Endothelial cell of umbilical vein (primary cell): ENCODE measurements around the gene SKIC8. TPM values are rescaled to one million over a fixed set of nuclear protein-coding genes. Genes with fewer than 3 reads are reported as not detected.

Experiments
- BruUV-seq: library from RNA; stranded (reverse); fragments of 400-500 nt; replicated peaks from 2 replicates; lab custom pipeline; 2021; lab: Mats Ljungman, UMichigan
- CTCF ChIA-PET: fragments of 300-600, 350-600 bp; sonication (Branson Sonifier 250); formaldehyde crosslinking; loops from one replicate; lab custom pipeline; 2021; ENCODE audit warnings: antibody characterized with exemption, inconsistent platforms; lab: Charles Lee
- POLR2A ChIA-PET: fragments of 300-600, 350-600 bp; sonication (Branson Sonifier 250); formaldehyde crosslinking; loops from one replicate; lab custom pipeline; 2021; ENCODE audit warnings: antibody characterized with exemption, inconsistent platforms; lab: Charles Lee
- DNase-seq: peaks from one replicate; pipeline ENCODE4 v3.0.0-alpha.2; 2011; ENCODE audit warnings: low read depth, low spot score
- FAIRE-seq: peaks from 2 replicates; lab custom pipeline; 2011; peaks lifted over from hg19 to GRCh38; lab: Jason Lieb, UNC
- H2AFZ ChIP-seq: 2 replicates; pipeline ENCODE4 v1.6.0; 2012; ENCODE audit warnings: low read depth, low read length, control low read depth, inconsistent platforms
- H3K27ac ChIP-seq: 2 replicates; pipeline ENCODE4 v1.5.1; 2011; ENCODE audit warnings: low read depth, mild to moderate bottlenecking, control low read depth, low read length, moderate library complexity; ENCODE audit not compliant: insufficient read depth
- H3K27me3 ChIP-seq, 2 experiments: 2 replicates each; pipeline versions ENCODE4 v1.6.0 to v1.6.1; 2011; ENCODE audit warnings: low read length in 2 of 2, mixed read lengths in 1 of 2; ENCODE audit not compliant: control insufficient read depth in 2 of 2, insufficient read depth in 2 of 2
- H3K36me3 ChIP-seq, 2 experiments: 2 replicates in 1 of 2; 3 replicates in 1 of 2; pipeline ENCODE4 v1.5.1; 2011; ENCODE audit warnings: low read length in 2 of 2, mild to moderate bottlenecking in 1 of 2, moderate library complexity in 1 of 2; ENCODE audit not compliant: control insufficient read depth in 2 of 2, insufficient read depth in 2 of 2; ENCODE audit errors: extremely low read depth in 1 of 2
- H3K4me1 ChIP-seq: 3 replicates; pipeline ENCODE4 v1.5.1; 2011; ENCODE audit warnings: mild to moderate bottlenecking, low read length; ENCODE audit not compliant: control insufficient read depth, insufficient read depth; ENCODE audit errors: extremely low read depth
- H3K4me2 ChIP-seq: 2 replicates; pipeline ENCODE4 v1.6.1; 2011; ENCODE audit warnings: low read length, control low read depth, mixed read lengths; ENCODE audit not compliant: insufficient read depth
- H3K4me3 ChIP-seq, 3 experiments: fragments of 200-600 bp in 1 of 3; sonication (generic), shearing (Covaris generic) in 1 of 3; replicated peaks in 1 of 3; 2 replicates each; pipeline ENCODE4 v1.5.1; 2011 to 2016; ENCODE audit warnings: control low read depth in 3 of 3, low read length in 3 of 3, mild to moderate bottlenecking in 2 of 3, inconsistent platforms in 1 of 3, low read depth in 1 of 3, moderate library complexity in 1 of 3; ENCODE audit not compliant: insufficient read depth in 1 of 3
- H3K79me2 ChIP-seq: 2 replicates; pipeline ENCODE4 v1.6.0; 2012; ENCODE audit warnings: low read length, inconsistent platforms; ENCODE audit not compliant: control insufficient read depth, insufficient read depth
- H3K9ac ChIP-seq: replicated peaks from 2 replicates; pipeline ENCODE3; 2011; ENCODE audit warnings: low read length, control low read depth; ENCODE audit not compliant: insufficient read depth; ENCODE audit errors: extremely low read depth
- H3K9me1 ChIP-seq: replicated peaks from 3 replicates; pipeline ENCODE4 v1.6.0; 2011; ENCODE audit warnings: mild to moderate bottlenecking, low read length; ENCODE audit not compliant: control insufficient read depth, insufficient read depth; ENCODE audit errors: extremely low read depth
- H3K9me3 ChIP-seq: replicated peaks from 2 replicates; pipeline ENCODE4 v1.5.1; 2012; ENCODE audit warnings: low read length, inconsistent platforms; ENCODE audit not compliant: control insufficient read depth, insufficient read depth
- H4K20me1 ChIP-seq: replicated peaks from 2 replicates; pipeline ENCODE3; 2011; ENCODE audit warnings: mild to moderate bottlenecking, low read length; ENCODE audit not compliant: control insufficient read depth, insufficient read depth; ENCODE audit errors: extremely low read depth
- EZH2 ChIP-seq: IDR thresholded peaks from 2 replicates; pipeline ENCODE4 v1.6.1; 2012; ENCODE audit warnings: borderline replicate concordance, low read depth, mild to moderate bottlenecking, moderate library complexity, low read length, inconsistent platforms; ENCODE audit not compliant: severe bottlenecking
- FOS ChIP-seq: IDR thresholded peaks from 2 replicates; pipeline ENCODE4 v1.6.1; 2011; ENCODE audit warnings: mild to moderate bottlenecking, low read length, moderate library complexity, borderline replicate concordance; ENCODE audit not compliant: insufficient read depth
- GATA2 ChIP-seq: IDR thresholded peaks from 2 replicates; pipeline ENCODE4 v1.7.0; 2011; ENCODE audit warnings: low read depth, mild to moderate bottlenecking, moderate library complexity, mixed read lengths, low read length; ENCODE audit not compliant: insufficient read length, insufficient read depth
- JUN ChIP-seq: IDR thresholded peaks from 2 replicates; pipeline ENCODE4 v1.6.1; 2011; ENCODE audit warnings: borderline replicate concordance, low read depth; ENCODE audit not compliant: insufficient read length, insufficient read depth
- MAX ChIP-seq: IDR thresholded peaks from 2 replicates; pipeline ENCODE4 v1.6.1; 2011; ENCODE audit not compliant: insufficient read depth, insufficient read length
- MYC ChIP-seq: IDR thresholded peaks from one replicate; pipeline ENCODE4 v1.6.1; 2011; ENCODE audit warnings: mild to moderate bottlenecking, low read depth, low read length
- POLR2A ChIP-seq: IDR thresholded peaks from 2 replicates; pipeline ENCODE4 v1.6.1; 2012; ENCODE audit warnings: low read depth, mild to moderate bottlenecking, control low read depth, low read length
- POLR2AphosphoS5 ChIP-seq: IDR thresholded peaks from 2 replicates; pipeline ENCODE4 v1.6.1; 2012; ENCODE audit warnings: low read depth, mild to moderate bottlenecking, control low read depth, low read length, moderate library complexity; ENCODE audit not compliant: insufficient read depth
- dilution Hi-C: fragments of 300-500 bp; cut with MboI; formaldehyde crosslinking; loops from one replicate; pipeline ENCODE4 v1.15.0; 2019; ENCODE audit warnings: low sequenced_read_pairs; ENCODE audit not compliant: extremely low pct_ligation_motif_present
- intact Hi-C: fragments of 100-400 bp; cut with micrococcal nuclease; formaldehyde crosslinking; loops from one replicate; pipeline ENCODE4 v1.10.0; 2022
- polyA plus RNA-seq, 4 experiments: library from polyadenylated mRNA; depleted of rRNA in 3 of 4; stranded (reverse) in 3 of 4; unstranded in 1 of 4; fragments of >200 nt; gene quantifications; 2 replicates each; pipeline versions ENCODE4 v1.2.1 to v1.2.3, GENCODE V29; 2011 to 2012; ENCODE audit warnings: missing spikeins in 1 of 4
- total RNA-seq: library from RNA; stranded (reverse); gene quantifications from 2 replicates; pipeline ENCODE4 v1.2.3, GENCODE V29; 2021
- TF ChIP-seq, protein P1 (sequence below), 2 donors: IDR thresholded peaks; 1 replicate in 1 of 2; 2 replicates in 1 of 2; pipeline ENCODE4 v1.5.1; 2011; ENCODE audit warnings: low read length in 2 of 2, mild to moderate bottlenecking in 2 of 2, moderate library complexity in 2 of 2, control low read depth in 1 of 2, inconsistent platforms in 1 of 2, low read depth in 1 of 2; ENCODE audit not compliant: insufficient read depth in 1 of 2; ENCODE audit errors: extremely low read depth in 1 of 2

SKIC8 gene
- total and polyA plus RNA-seq, 2 donors (not counting 3 experiments of a cell fraction or from before 2014, with no cell fraction given), result 49.7 to 95.0 TPM

GRCh38 chr15:78291052-78291451 is 8.4 kb downstream of the SKIC8 start:
- CTCF ChIA-PET, result no interaction called here
- BruUV-seq, result no TSS peak
- H3K9me1 ChIP-seq, result no peaks in the 10 kb centered on the region
- no peaks in the 10 kb centered on the region for H3K27me3 ChIP-seq
- no peak overlapping the region for H3K4me3 ChIP-seq
- intact Hi-C loops (no loop called here), dilution Hi-C loops (no loop called here)
- H4K20me1 ChIP-seq, result no peaks in the 10 kb centered on the region
- DNase-seq (no peak), FAIRE-seq (no peak)
- TF ChIP-seq POLR2AphosphoS5 (no peak), EZH2 (no peak), JUN (no peak), FOS (no peak), POLR2A (no peak), GATA2 (no peak), MAX (no peak), MYC (no peak)
- TF ChIP-seq, protein P1, sequence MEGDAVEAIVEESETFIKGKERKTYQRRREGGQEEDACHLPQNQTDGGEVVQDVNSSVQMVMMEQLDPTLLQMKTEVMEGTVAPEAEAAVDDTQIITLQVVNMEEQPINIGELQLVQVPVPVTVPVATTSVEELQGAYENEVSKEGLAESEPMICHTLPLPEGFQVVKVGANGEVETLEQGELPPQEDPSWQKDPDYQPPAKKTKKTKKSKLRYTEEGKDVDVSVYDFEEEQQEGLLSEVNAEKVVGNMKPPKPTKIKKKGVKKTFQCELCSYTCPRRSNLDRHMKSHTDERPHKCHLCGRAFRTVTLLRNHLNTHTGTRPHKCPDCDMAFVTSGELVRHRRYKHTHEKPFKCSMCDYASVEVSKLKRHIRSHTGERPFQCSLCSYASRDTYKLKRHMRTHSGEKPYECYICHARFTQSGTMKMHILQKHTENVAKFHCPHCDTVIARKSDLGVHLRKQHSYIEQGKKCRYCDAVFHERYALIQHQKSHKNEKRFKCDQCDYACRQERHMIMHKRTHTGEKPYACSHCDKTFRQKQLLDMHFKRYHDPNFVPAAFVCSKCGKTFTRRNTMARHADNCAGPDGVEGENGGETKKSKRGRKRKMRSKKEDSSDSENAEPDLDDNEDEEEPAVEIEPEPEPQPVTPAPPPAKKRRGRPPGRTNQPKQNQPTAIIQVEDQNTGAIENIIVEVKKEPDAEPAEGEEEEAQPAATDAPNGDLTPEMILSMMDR (IDR thresholded peaks at IDR 0.05; ENCODE audit: extremely low read depth in 1 of 2, insufficient read depth in 1 of 2, low read depth in 1 of 2, low read length in 2 of 2), result no peak
- H3K4me1 ChIP-seq, result no peaks in the 10 kb centered on the region
- no peak overlapping the region for H3K27ac ChIP-seq
- H3K79me2 ChIP-seq, result no peaks in the 10 kb centered on the region
- H2AFZ ChIP-seq, result no peak overlapping the region
- POLR2A ChIA-PET, result no interaction called here
- H3K36me3 ChIP-seq, result peaks cover 0 to 19% of the 10 kb centered on the region in 2 experiments
- no peak overlapping the region for H3K4me2 ChIP-seq
- H3K9ac ChIP-seq, result no peak overlapping the region
- H3K9me3 ChIP-seq, result no peaks in the 10 kb centered on the region
